Calu3 (cell line): ENCODE results near the gene SHISA7. TPM values are rescaled to one million over a fixed set of nuclear protein-coding genes. Genes with fewer than 3 reads are reported as not detected.
A peak's percentile ranks its signal among the peaks of the same experiment; 100 is the strongest.

Experiments used
- BruUV-seq: library from RNA; stranded (reverse); fragments of 400-500 nt; replicated peaks from 2 replicates; lab custom pipeline; 2021; lab: Mats Ljungman, UMichigan
- CTCF ChIA-PET: fragments of 300-600 bp; sonication (Branson Sonifier 250); formaldehyde crosslinking; loops from one replicate; lab custom pipeline; 2022; ENCODE audit warnings: antibody characterized with exemption; lab: Charles Lee
- DNase-seq: peaks from one replicate; pipeline ENCODE4 v3.0.0; 2022
- H3K27ac Mint-ChIP-seq: one replicate; pipeline ENCODE4 v1.8.0; 2022; ENCODE audit warnings: mixed read lengths; ENCODE audit not compliant: unreplicated experiment
- H3K27me3 Mint-ChIP-seq: one replicate; pipeline ENCODE4 v1.8.0; 2022; ENCODE audit warnings: mixed read lengths; ENCODE audit not compliant: unreplicated experiment
- H3K36me3 Mint-ChIP-seq: one replicate; pipeline ENCODE4 v1.8.0; 2022; ENCODE audit warnings: mild to moderate bottlenecking, moderate library complexity, mixed read lengths; ENCODE audit not compliant: insufficient read depth, unreplicated experiment
- H3K4me1 Mint-ChIP-seq: one replicate; pipeline ENCODE4 v1.8.0; 2022; ENCODE audit warnings: mild to moderate bottlenecking, low read depth, mixed read lengths; ENCODE audit not compliant: unreplicated experiment
- H3K4me3 Mint-ChIP-seq: one replicate; pipeline ENCODE4 v1.8.0; 2022; ENCODE audit warnings: mild to moderate bottlenecking, low read depth, moderate library complexity, mixed read lengths; ENCODE audit not compliant: unreplicated experiment
- H3K9me3 Mint-ChIP-seq: one replicate; pipeline ENCODE4 v1.8.0; 2022; ENCODE audit warnings: low read depth, mixed read lengths; ENCODE audit not compliant: unreplicated experiment
- intact Hi-C: fragments of 100-400 bp; cut with micrococcal nuclease; formaldehyde crosslinking; loops from one replicate; pipeline ENCODE4 v1.10.0; 2022; ENCODE audit not compliant: unreplicated experiment
- total RNA-seq: library from RNA; stranded (reverse); gene quantifications from 2 replicates; pipeline ENCODE4 v1.2.3, GENCODE V29; 2022
- TF ChIP-seq, protein P1 (sequence below): fragments of 200-600 bp; IDR thresholded peaks from one replicate; pipeline ENCODE4 v1.8.0; 2022; ENCODE audit warnings: antibody characterized with exemption; ENCODE audit not compliant: unreplicated experiment

SHISA7 gene
- total RNA-seq, 1 experiment from 2014 or later: not detected

DNA sequence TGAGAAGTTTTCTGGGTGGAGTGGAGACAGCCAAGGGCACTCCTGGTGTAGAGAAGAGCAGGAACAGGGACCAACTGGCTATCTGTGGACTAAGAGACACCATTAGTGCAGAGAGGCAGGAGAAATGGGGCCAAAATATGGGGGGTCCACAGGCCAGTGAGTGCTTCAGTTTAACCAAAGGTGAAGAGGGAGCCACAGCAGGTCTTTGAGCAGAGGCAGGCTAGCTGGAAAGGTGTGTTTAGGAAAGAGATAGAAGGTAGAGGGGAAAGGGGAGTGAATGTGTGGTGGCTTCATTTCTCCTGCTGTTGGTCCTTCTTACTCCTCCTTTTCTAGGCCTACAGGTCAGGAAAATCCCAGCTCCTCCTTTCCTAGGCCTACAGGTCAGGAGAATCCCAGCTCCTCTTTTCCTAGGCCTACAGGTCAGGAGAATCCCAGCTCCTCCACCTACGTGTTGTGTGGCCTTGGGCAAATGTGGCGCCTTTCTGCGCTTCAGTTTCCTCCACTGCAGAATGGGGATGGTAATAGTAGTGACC, 60.5 kb downstream of the SHISA7 start:
- CTCF ChIA-PET: interaction anchor here (1.0 to 2.0 kb wide), 3 partner anchors 36 to 81 kb away, joined by 3 to 10 read pairs (median 7); partner anchors contain the start of gene KMT5C
- TF ChIP-seq, protein P1, sequence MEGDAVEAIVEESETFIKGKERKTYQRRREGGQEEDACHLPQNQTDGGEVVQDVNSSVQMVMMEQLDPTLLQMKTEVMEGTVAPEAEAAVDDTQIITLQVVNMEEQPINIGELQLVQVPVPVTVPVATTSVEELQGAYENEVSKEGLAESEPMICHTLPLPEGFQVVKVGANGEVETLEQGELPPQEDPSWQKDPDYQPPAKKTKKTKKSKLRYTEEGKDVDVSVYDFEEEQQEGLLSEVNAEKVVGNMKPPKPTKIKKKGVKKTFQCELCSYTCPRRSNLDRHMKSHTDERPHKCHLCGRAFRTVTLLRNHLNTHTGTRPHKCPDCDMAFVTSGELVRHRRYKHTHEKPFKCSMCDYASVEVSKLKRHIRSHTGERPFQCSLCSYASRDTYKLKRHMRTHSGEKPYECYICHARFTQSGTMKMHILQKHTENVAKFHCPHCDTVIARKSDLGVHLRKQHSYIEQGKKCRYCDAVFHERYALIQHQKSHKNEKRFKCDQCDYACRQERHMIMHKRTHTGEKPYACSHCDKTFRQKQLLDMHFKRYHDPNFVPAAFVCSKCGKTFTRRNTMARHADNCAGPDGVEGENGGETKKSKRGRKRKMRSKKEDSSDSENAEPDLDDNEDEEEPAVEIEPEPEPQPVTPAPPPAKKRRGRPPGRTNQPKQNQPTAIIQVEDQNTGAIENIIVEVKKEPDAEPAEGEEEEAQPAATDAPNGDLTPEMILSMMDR: no peak
- TSS peak; percentile 45 for BruUV-seq
- Mint-ChIP-seq H3K4me3 (peak overlapping the region; percentile 91), H3K36me3 (peaks cover 69% of the 10 kb centered on the region), H3K9me3 (no peaks in the 10 kb centered on the region), H3K27me3 (no peaks in the 10 kb centered on the region), H3K4me1 (peaks cover 29% of the 10 kb centered on the region), H3K27ac (peak overlapping the region; percentile 9)
- intact Hi-C loops: loop anchor here (5.0 to 10.0 kb wide), 4 partner anchors 45 to 252 kb away; partner anchors contain the start of genes KMT5C and TNNT1
- DNase-seq: no peak

DNA sequence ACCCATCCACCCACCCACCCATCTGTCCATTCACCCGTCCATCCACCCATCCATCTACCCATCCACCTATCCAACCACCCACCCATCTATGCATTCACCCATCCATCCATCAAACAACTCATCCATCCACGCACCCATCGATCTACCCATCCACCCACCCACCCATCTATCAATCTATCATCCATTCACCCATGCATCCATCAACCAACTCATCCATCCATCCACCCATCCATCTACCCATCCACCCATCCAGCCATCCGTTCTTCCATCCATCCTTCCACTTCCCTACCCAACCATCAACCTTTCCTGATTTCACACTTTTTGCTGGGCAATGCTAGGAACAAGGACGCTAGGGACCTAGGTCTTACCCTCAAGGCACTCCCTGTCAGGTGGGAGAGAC, 61.1 kb downstream of the SHISA7 start:
- intact Hi-C loops: loop anchor here (5.0 to 10.0 kb wide), 4 partner anchors 45 to 253 kb away; partner anchors contain the start of genes KMT5C and TNNT1
- no peak for DNase-seq
- Mint-ChIP-seq H3K4me3 (peak overlapping the region; percentile 91), H3K9me3 (no peaks in the 10 kb centered on the region), H3K4me1 (peaks cover 24% of the 10 kb centered on the region), H3K27ac (peak overlapping the region; percentile 9), H3K27me3 (no peaks in the 10 kb centered on the region), H3K36me3 (peaks cover 63% of the 10 kb centered on the region)
- CTCF ChIA-PET: interaction anchor here (1.0 kb wide), 1 partner anchor 43 kb away, joined by 3 read pairs; the partner anchor contains the start of gene KMT5C
- TF ChIP-seq, protein P1: no peak
- no TSS peak for BruUV-seq

DNA sequence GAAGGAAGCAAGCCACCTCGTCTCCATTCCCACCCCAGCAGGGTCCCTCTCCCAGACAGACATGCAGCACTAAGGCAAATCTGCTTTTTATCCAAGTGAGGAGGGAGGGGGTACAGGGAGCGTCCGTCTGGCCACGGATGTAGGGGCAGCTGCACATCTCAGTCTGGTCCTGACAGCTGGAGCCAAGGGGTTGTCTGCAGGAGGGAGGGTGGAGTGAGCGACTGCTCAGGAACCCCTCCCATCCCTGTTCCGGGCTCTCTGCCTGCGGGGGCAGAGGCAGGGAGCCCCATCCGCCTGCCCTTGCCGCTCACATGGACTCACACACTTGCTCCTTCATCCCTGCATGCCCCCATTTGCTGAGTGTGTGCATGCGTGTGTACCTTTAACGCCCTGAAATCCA, 63.9 kb downstream of the SHISA7 start:
- peaks cover 3% of the 10 kb centered on the region for H3K27me3 Mint-ChIP-seq
- intact Hi-C loops: no loop called here
- H3K4me3 Mint-ChIP-seq: no peak overlapping the region

More for the DNA sequence above, 63.9 kb downstream of the SHISA7 start:
- Mint-ChIP-seq H3K36me3 (peaks cover 51% of the 10 kb centered on the region), H3K9me3 (no peaks in the 10 kb centered on the region), H3K27ac (no peak overlapping the region), H3K4me1 (peaks cover 26% of the 10 kb centered on the region)
- CTCF ChIA-PET: no interaction called here
- no peak for DNase-seq
- TF ChIP-seq, protein P1: no peak
- no TSS peak for BruUV-seq

Other genes with a start within 250 kb of the SHISA7 start
- gene PTPRH, start 233.8 kb downstream of the SHISA7 start, total RNA-seq: 34.6 and 43.2 TPM in 2 replicates
- 14.3 and 14.7 TPM in 2 replicates for gene TMEM86B, start 214.5 kb downstream of the SHISA7 start, total RNA-seq
- gene PPP6R1, start 184.3 kb downstream of the SHISA7 start, total RNA-seq: 126 and 132 TPM in 2 replicates
- 72.0 and 72.8 TPM in 2 replicates for gene HSPBP1, start 163.2 kb downstream of the SHISA7 start, total RNA-seq
- 3.4 and 3.8 TPM in 2 replicates for gene BRSK1, start 159.3 kb downstream of the SHISA7 start, total RNA-seq
- gene TMEM150B, start 118.0 kb downstream of the SHISA7 start, total RNA-seq: 0.73 TPM in 1 of 2 replicates, not detected in the other
- 16.1 and 23.5 TPM in 2 replicates for gene KMT5C, start 103.4 kb downstream of the SHISA7 start, total RNA-seq
- gene COX6B2, start 88.6 kb downstream of the SHISA7 start, total RNA-seq: 1.4 and 3.4 TPM in 2 replicates
- not detected in 2 replicates for gene GARIN5B, start 80.0 kb downstream of the SHISA7 start, total RNA-seq
- 0.97 and 1.3 TPM in 2 replicates for gene IL11, start 72.8 kb downstream of the SHISA7 start, total RNA-seq
- gene TMEM190, start 66.5 kb downstream of the SHISA7 start, total RNA-seq: not detected in 2 replicates
- 38.8 and 49.4 TPM in 2 replicates for gene TMEM238, start 59.0 kb downstream of the SHISA7 start, total RNA-seq
- 1,462 and 1,520 TPM in 2 replicates for gene RPL28, start 57.4 kb downstream of the SHISA7 start, total RNA-seq
- gene UBE2S, start 35.5 kb downstream of the SHISA7 start, total RNA-seq: 239 and 287 TPM in 2 replicates
- gene ISOC2, start 18.3 kb upstream of the SHISA7 start, total RNA-seq: 41.6 and 44.9 TPM in 2 replicates
- gene C19orf85, start 21.5 kb upstream of the SHISA7 start, total RNA-seq: not detected in 2 replicates
- gene ZNF628, start 33.3 kb upstream of the SHISA7 start, total RNA-seq: 11.9 and 13.0 TPM in 2 replicates
- gene NAT14, start 41.9 kb upstream of the SHISA7 start, total RNA-seq: 49.6 and 60.6 TPM in 2 replicates
- 0.26 and 0.69 TPM in 2 replicates for gene SSC5D, start 45.1 kb upstream of the SHISA7 start, total RNA-seq
- gene SBK2, start 93.8 kb upstream of the SHISA7 start, total RNA-seq: not detected in 2 replicates
- 0.57 and 0.78 TPM in 2 replicates for gene SBK3, start 102.2 kb upstream of the SHISA7 start, total RNA-seq
- gene ZNF579, start 137.5 kb upstream of the SHISA7 start, total RNA-seq: 29.8 and 33.4 TPM in 2 replicates
- gene FIZ1, start 156.2 kb upstream of the SHISA7 start, total RNA-seq: 18.6 and 23.0 TPM in 2 replicates
- gene ZNF524, start 157.0 kb upstream of the SHISA7 start, total RNA-seq: 18.5 and 21.8 TPM in 2 replicates
- 29.6 and 30.9 TPM in 2 replicates for gene ZNF865, start 162.3 kb upstream of the SHISA7 start, total RNA-seq
- gene ZNF784, start 181.3 kb upstream of the SHISA7 start, total RNA-seq: 6.0 and 7.1 TPM in 2 replicates
- gene ZNF580, start 197.7 kb upstream of the SHISA7 start, total RNA-seq: 35.6 TPM in 2 replicates
- gene ZNF581, start 200.3 kb upstream of the SHISA7 start, total RNA-seq: 33.0 and 33.1 TPM in 2 replicates
- 12.7 and 18.3 TPM in 2 replicates for gene CCDC106, start 204.9 kb upstream of the SHISA7 start, total RNA-seq
- gene U2AF2, start 211.7 kb upstream of the SHISA7 start, total RNA-seq: 286 and 309 TPM in 2 replicates
- gene EPN1, start 231.9 kb upstream of the SHISA7 start, total RNA-seq: 162 and 180 TPM in 2 replicates